GM21381 (cell line): ENCODE results near the gene TNFSF18.
"Not testable (repeated sequence)": the region's sequence is repeated elsewhere in the genome, so short reads cannot be mapped to it uniquely, and the experiment has no call there.

Experiments
- ATAC-seq: cut with Tn5 transposase; IDR thresholded peaks from one replicate; pipeline ENCODE4 v1.9.1; 2021; ENCODE audit warnings: mild to moderate bottlenecking, moderate library complexity; ENCODE audit not compliant: unreplicated experiment

Gene TNFSF18

GRCh38 chr1:173050865-173051264 is at the start of gene TNFSF18:
TNFSF18 (minus strand) TSS chr1:173050941; CDS start chr1:173050896, 45 bp downstream.
- no peak for ATAC-seq

- ATAC-seq: no peak
Measured at GRCh38 chr1:173099166-173099565, 48.4 kb upstream of the TNFSF18 start.

- no peak for ATAC-seq
Measured at GRCh38 chr1:173098117-173098516, 47.4 kb upstream of the TNFSF18 start.

GRCh38 chr1:173097001-173097400 is 46.3 kb upstream of the TNFSF18 start:
- no peak for ATAC-seq

- ATAC-seq: no peak
Measured at GRCh38 chr1:173095632-173096031, 44.9 kb upstream of the TNFSF18 start.

- ATAC-seq: no peak
Measured at GRCh38 chr1:173094541-173094940, 43.8 kb upstream of the TNFSF18 start.

GRCh38 chr1:173093691-173094445 is 43.1 kb upstream of the TNFSF18 start:
- ATAC-seq: no peak

GRCh38 chr1:173084292-173084691 is 33.6 kb upstream of the TNFSF18 start:
- ATAC-seq: no peak

GRCh38 chr1:173082913-173083312 is 32.2 kb upstream of the TNFSF18 start:
- no peak for ATAC-seq

GRCh38 chr1:173074217-173074616 is 23.5 kb upstream of the TNFSF18 start:
- ATAC-seq: not testable (repeated sequence)

GRCh38 chr1:173064011-173064410 is 13.3 kb upstream of the TNFSF18 start:
- ATAC-seq: no peak

GRCh38 chr1:173063171-173063570 is 12.4 kb upstream of the TNFSF18 start:
- ATAC-seq: no peak

- no peak for ATAC-seq
Measured at GRCh38 chr1:173062150-173062938, 11.6 kb upstream of the TNFSF18 start.

GRCh38 chr1:173058556-173058955 is 7.8 kb upstream of the TNFSF18 start:
- no peak for ATAC-seq

GRCh38 chr1:173057984-173058383 is 7.2 kb upstream of the TNFSF18 start:
- no peak for ATAC-seq

GRCh38 chr1:173056365-173056764 is 5.6 kb upstream of the TNFSF18 start:
- ATAC-seq: no peak

GRCh38 chr1:173052681-173053196 is 2.0 kb upstream of the TNFSF18 start:
- ATAC-seq: no peak

- no peak for ATAC-seq
Measured at GRCh38 chr1:173049322-173049633, 1.5 kb downstream of the TNFSF18 start.

GRCh38 chr1:173048621-173049321 is 2.0 kb downstream of the TNFSF18 start:
- ATAC-seq: no peak

GRCh38 chr1:173044656-173045055 is 6.1 kb downstream of the TNFSF18 start:
- no peak for ATAC-seq

- no peak for ATAC-seq
Measured at GRCh38 chr1:173043253-173043652, 7.5 kb downstream of the TNFSF18 start.
